NK-92 treated with Interleukin-12 subunit alpha and Interleukin-12 subunit beta, amount 100 ng/mL, for 24 hours (cell line): ENCODE measurements around the gene PBOV1.
"Not testable (repeated sequence)": the region's sequence is repeated elsewhere in the genome, so short reads cannot be mapped to it uniquely, and the experiment has no call there.

Source experiments
- DNase-seq: peaks from one replicate; lab custom pipeline; 2025; lab: John Stamatoyannopoulos, UW

PBOV1 gene

DNA sequence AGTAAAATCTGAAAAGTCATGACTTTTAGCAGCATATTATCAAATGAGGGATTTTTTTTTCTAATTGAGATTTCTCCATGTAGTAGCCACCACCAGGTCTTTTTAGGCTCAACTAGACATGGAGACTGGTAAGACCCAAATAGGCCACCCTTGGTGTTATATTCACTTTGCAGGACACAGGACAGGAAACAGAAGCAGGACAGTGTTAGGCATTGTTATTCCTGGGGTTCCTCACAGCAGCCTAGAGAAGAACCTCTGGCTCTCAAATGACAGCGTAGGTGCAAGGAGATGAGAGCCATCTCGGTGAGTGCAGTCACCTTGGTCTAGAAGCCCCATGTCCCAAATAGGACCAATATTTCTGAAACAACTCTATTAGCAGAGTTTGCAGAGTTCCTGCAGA, 19.2 kb upstream of the PBOV1 start:
- DNase-seq: no peak

DNA sequence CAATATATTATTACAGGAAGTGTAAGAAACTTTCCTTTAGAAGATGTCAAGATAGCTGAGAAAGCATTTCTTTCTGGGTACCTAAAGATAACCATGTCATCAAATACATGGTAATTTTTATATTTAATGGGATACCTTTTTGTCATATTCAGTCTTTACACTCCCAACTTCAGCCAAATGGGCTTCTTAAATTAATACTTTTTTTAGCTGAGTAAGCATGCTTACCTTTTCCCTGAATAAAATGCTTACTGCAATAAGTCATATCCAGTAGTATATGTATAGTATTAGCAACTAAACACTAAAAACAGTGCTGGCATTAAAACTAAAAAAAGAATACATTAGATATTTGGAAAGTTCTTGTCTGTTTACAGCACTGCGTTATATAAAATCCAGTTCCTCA, 17.4 kb upstream of the PBOV1 start:
- DNase-seq: no peak

DNA sequence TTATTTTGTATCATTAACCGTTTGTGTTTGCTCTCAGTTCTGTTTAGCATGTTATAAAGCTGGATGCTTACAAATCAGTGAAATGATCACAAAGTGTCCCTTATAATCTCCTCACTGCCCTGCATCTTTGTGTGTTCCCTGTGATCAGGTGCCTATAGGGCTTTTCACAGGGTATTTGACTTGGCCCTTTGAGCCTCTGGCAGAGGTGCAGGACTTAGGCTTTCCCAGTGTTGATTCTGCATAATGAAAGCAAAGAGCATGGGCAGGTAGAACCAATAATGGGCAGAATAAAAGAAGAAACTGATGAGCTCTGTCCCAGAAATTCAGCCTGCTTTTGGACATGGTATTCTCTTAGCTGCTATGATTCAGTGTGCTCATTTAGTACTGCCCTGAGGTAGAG, 16.9 kb upstream of the PBOV1 start:
- no peak for DNase-seq

DNA sequence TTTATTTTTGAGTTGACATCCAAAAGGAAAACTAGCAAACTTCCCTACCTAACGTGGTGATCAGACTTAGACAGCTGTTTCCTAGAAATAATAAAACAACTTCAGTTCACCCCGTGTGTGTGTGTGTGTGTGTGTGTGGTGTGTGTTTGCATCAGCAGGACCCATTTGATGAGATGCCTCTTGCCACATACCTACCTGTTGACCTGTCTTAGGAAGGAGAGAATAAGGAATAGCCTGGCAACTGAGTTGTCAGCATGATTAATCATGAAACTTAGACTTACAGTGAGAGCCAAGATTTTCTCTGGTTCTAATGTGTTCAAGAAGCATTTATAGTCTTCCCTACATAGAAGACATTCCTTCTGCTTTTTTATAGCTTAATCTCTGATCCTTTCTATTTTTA, 16.1 kb upstream of the PBOV1 start:
- no peak for DNase-seq

DNA sequence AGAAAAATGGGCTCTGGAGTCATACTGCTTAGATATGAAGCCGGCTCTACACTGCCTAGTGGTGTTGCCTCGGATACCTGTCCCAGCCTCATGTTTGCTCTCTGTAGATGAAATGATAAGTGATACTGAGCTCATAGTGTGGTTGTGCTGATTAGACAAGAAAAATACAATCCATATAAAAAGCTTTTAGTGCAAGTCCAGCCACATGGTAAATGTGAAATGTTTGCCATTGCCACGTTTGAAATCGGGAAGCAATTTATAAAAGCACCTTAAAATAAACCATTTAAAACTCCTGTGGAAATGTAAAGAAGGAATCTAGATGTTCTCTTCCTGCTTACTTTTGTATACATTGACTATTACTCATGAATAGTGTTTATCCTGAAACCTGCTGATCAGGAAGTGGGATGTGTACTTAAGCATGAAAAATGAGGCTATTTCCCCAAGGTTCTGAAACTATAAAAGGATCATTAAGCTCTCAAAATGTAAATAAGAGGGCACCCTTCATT, 13.1 kb upstream of the PBOV1 start:
- DNase-seq: no peak

DNA sequence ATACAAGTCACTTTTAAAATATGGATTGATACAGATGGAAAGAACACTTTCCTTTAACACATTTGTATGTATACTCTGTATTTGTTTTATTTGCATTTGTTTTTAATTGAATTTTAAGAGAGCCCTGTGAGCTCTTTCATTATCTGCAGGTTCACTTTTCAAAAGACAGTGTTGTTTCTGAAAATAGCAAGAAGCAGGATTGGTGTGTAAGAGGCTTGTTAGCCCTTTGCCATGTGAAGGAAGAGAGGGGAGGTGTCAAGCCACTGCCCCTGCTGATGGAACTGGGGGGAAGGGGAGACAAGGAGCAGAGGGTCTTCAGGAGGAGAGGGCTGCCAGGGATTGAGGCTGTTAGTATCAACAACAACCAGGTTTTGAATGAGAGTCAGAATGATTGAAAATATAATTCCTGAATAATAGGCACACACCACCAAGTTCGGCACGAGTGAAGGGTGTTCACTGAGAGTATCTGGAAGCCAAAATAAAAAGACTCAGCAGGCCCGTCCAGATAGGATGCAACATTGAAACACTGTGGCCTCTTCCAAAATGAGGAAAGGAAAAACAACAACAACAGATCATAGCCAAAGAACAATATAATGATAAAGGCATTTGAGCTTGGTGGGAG, 12.6 kb upstream of the PBOV1 start:
- DNase-seq: no peak

DNA sequence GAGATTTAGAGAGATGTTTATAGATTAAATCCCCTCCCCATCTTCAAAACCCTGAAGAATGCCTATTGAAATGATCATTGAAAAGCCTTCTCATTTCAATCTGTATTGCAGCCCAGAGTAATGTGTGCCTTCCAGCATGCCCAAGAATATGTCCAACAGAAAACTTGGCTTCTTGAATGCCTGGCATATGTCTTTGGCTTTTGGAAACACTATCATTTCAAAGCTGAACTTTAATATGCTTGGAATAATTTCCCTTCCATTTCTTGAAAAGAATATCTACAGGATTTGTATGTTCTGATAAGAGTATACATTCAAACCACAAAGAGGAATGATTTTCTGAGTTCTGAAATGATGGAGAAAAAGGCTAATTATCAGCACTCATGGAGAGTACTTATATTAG, 11.9 kb upstream of the PBOV1 start:
- no peak for DNase-seq

DNA sequence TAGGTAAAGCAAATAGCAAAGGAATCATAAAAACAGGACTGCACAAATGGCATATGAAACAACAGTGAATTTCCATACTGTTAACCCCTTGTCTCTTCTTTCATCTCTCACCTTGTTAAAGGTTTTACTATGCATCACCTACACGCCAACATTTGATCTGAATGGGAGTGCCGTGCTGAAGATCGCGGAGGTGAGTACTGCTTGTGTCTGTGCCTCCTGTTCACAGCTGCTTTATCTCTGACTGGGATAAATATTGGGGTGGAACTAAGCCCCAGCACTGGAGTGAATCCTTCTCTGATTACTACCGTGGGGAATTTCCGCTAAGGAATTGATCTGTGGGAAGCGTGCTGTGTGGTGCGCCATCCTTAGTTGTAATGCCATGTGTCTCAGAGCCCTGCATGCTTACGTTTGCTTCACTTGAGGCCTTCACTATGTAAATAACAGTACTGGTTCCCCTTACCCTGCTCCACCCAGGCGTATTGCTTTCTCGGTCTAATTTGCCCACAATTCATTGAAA, 11.4 kb upstream of the PBOV1 start:
- no peak for DNase-seq

DNA sequence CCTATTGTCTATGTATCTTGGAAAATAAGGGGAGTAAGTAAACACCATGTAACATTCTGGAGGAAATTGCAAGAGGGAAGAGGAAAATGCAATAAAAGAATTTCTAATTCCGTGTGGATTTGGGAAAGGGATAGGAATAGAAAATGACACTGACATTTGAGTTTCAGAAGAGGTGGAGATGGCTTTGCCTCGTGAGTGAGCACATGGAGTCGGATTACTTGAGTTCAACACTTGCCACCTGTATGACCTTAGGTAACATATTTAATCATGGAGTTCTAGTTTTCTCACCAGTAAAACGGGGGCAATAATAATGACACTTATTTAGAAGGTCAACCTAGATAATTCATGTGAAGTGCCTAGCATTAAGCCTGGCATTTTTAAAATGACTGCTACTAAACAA, 10.8 kb upstream of the PBOV1 start:
- no peak for DNase-seq

DNA sequence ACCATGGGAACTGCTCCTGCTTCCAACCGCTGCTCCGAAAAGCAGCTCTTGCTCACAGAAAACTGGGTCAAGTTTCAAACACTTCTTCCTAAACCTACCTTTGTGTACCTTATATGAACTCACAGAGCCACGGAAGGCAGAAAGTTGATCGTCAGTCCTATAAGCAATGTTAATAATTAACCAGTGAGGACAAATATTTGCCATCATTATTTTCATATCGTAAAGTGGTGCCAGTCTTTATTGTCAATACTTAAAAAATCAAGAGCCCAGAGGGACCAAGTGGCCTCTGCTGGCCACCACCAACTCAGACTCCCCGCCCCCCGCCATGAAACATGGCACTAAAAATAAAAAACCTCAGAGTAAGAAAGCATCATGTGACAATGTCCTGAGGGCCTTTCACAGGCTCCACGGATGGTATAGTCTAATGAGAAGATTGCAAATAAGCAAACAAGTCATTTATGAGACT, 9.1 kb upstream of the PBOV1 start:
- no peak for DNase-seq

DNA sequence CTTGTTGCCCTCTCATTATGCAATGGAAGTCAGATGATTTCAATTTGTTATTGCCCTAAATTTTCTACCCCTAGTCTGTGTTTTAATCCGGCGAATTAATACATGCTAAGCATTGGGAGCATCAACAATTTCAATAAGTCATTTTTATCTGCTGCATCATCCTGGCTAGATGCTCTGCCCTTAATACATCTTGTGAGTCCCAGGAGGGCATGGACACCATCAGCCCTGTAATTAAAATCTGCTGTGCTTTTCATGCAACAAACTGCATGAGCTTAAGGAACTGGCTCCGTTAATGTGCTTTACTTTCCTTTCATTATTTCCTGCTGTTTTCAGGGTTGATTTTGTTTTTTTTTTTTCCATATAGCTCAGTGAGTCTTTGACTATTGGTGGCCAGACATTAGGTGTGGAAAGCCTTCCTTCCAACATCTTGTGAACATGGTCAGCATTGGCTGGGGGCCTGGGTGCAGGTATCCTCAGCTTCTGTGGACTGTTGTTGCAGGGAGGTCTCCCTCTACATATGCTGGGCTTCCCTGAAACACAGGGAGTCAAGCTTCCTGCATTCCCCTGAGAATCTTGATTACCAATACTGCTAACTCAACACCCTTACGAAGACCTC, 8.5 kb upstream of the PBOV1 start:
- no peak for DNase-seq

DNA sequence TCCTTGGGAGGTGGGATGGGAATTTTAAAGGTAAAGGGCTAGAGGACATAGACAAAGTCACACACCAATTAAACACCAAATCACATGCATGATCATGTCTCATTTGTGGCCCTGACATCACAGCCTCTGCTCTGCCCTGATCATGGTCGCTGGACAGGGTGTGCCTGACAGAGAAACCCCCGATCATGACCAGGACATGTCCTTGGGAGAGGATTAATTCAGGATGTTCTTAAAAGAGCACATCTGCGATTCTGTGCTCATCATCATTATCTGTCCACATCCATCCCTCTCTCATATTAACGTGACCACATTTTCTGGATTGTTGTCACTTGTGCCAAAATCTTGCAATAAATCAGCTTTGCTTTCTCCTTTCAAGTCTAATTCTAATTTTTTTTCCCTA, 7.7 kb upstream of the PBOV1 start:
- DNase-seq: no peak

DNA sequence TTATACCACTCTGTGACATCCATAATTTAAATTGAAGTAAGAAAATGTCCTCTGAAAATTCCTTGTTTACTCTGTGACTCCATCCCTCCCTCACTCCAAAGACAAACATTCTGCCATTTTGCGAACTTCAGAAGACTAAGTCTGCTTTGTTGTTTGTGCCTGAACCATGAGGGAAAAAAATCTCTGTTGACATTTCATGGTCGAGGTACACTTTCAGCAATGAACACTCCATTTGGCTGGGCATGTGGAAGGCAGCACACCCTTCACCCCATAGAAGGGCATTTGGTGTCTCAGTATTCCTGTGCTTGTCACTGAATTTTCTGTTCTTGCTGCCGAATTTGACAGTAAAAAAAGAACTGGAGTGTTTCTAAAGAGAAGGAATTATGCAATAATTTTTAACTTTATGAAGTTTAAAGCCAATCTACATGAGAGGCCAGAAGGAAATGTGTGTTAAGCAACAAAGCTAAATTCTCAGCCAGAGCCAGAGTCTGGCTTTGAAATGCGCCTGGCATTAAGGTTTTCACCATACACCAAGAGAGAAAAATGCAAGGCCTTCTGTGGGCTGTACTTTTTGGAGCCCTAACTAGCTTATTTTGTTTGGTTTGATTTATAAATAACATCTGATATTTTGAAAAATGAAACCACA, 4.7 kb upstream of the PBOV1 start:
- no peak for DNase-seq

DNA sequence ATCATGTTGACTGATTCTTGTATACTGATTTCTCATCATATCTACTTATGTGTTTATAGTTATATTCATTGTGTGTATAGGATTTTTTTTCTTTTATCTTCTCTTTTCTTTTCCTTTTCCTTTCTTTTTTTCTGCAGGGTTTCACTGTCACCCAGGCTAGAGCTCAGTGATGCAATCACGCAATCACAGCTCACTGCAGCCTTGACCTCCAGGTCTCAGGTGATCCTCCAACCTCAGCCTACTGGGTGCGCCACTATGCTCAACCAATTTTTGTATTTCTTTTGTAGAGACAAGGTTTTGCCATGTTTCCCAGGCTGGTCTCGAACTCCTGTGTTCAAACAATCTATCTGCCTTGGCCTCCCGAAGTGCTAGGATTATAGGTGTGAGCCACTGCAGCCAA, 1.6 kb upstream of the PBOV1 start:
- DNase-seq: no peak

DNA sequence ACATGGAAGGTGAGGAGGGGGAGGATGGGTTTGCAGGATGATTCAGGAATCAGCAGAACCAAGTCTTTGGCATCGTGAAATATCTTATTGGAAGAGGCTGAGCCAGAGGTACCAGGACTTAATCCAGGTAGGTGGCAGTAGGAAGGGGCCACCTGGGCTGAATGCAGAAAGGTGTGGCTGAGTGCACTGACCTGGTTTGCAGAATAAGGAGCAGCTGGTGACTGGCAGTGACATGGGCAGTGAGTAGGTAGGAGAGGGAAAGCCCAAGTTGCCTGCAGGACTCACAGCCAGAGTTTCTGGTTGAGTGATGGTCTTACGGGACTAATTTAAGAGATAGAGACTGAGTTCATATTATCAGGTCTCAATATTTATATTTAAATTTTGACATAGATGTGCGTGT, 1.1 kb upstream of the PBOV1 start:
- no peak for DNase-seq

DNA sequence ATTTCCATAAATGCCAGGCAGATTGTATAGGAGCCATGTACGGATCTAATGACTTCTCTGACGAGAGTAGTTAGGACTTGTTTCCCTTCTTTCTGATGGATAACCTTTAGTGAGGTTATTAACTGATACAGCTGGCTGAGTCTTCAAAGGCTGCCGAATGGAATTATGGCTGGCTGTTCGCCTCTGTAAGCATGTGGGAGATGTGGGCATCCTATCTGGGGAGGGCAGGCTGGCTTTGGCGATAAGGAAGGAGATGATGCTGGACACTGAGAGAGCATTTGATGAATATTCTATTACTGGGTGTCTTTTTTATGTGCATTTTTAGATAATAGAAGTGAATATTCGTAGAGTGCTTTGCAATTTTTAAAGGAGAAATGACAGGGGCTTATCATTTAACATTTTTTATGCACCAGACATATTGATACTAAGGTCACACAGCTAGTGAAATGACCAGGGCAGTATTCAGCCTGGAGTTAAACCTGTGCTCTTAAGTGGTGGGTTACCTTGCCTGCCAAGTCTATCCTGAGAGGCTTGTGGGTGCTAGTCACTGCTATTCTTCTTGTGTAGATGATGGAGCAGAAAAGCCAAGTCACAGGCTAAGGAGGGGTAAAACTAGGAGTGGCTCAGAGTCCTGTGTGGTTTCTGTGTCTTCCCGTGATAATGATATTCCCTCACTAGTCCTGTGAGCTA, 3.1 kb downstream of the PBOV1 start:
- no peak for DNase-seq

DNA sequence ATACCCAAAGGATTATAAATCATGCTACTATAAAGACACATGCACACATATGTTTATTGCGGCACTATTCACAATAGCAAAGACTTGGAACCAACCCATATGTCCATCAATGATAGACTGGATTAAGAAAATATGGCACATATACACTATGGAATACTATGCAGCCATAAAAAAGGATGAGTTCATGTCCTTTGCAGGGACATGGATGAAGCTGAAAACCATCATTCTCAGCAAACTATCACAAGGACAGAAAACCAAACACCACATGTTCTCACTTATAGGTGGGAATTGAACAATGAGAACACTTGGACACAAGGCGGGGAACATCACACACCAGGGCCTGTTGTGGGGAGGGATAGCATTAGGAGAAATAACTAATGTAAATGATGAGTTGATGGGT, 5.8 kb downstream of the PBOV1 start:
- not testable (repeated sequence) for DNase-seq

DNA sequence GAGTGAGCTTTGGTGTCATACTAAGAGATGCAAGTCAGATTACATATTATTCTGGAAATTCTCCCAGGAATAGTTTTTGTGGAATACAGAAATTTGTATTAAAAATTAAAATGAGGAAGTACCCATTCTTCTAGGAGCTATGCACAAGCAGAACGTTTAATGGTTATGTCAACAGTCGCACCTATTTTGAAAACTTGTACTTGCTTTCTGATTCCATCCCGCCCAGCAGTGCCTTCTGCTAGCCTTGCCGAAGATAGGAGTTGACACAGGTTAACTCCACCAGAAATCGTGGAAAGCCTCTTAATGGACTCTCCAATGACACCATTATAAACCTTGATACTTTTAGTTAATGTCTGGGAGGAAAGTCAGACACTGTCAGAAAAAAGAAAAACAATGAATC, 6.7 kb downstream of the PBOV1 start:
- DNase-seq: no peak

DNA sequence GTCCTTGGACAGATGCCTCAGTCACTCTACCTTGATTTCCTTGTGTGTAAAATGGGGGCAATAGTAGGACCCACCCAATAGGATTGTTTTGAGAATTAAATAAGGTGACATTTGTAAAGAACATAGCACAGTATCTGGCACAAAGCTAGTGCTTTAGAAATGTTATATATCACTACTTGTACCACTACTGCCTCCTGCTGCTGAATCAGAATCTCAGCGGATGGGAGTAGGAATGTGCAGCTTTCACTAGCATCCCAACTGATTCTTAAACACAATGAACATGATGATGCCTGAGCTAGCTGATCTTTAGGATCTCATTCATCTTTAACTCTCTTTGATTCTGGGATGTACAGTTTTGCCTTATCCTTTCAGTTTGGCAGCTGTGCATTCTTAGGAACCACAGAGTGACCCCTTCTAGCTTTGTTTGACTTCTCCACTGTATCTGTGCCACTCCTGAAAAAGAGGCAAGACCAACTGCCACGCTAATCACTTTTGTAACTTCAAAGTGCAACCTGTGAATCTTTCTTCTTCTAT, 7.2 kb downstream of the PBOV1 start:
- DNase-seq: no peak

DNA sequence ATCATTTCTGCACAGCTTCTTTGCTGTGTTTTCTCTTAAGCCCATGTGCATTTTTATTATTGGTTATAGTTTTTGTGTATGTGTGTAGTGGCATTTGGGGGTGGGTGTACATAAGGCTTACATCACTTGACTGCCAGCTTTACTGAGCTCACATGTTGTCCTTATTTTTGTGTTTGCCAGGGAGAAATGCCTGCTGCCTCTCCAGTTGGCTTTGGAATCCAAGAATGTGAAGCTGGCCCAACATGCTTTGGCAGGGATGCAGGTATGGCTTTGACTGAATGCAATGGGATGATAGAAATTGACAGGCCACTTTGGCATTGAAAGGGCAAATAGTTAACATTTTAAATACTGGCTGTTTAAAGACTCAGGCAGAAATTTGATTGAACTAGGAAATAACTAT, 11.4 kb downstream of the PBOV1 start:
- DNase-seq: no peak

DNA sequence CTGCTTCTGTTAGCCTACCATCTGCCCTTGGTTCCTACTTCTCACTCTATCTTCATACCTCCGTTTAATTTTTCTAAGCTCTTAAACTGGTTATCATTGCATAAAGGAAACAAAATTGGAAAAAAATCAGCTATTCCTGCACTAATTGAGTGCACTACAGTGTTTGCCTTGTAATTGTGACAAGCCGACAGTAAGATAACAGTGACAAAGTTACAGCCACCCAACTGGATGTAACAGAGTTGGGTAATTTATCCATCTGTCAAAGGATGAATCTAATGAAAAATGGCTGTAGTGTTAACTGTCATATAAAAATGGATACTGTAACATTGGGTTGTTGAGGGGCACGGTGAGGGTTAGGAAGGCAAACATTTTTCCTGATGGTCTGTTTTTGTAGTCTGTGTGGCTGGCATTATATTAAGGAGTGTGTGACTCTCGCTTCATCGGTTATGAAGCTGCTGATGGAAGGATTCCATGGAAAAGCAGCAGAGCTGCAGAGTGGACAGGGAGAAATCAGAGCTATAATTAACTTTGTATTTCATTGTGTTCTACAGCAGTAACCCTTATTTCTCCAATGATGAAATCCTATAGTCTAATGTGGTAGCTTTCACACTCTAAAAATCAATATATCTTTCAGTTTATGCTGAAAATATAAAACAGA, 12.7 kb downstream of the PBOV1 start:
- no peak for DNase-seq

DNA sequence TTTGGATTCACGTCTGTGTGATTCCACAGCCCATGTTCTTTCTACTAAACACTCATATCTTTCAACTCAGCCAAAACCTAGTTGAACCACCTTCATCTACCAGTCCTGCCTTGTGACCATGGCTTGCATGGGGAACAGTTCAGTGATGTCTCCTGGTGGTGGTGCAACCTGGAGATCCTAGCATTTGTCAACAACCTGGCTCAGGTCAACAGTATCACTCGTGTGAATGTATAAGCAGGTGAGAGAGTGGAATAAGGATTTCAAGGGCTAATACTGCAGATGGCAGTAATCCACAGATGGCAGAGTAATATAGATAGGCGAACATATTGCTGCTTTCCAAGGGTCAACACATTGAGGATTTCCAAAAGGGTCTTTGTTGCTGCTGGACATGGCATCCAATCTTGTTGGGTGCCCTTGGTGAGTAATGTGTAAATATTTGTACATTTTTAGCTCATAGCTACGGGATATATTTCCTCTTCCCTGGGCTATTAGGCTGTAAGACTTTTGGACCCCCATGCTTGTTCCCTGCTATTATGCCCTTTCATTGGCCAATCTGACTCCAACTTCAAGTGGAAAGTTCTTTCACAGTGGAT, 13.4 kb downstream of the PBOV1 start:
- DNase-seq: no peak
